CD14-positive monocyte (primary cell): ENCODE data around the gene PRKAR1B. TPM values are rescaled to one million over a fixed set of nuclear protein-coding genes. Genes with fewer than 3 reads are reported as not detected.

Experiments
- DNase-seq, 3 donors: peaks; one replicate each; pipeline ENCODE4 v3.0.0-alpha.2; 2011 to 2022
- H2AFZ ChIP-seq: 2 replicates; pipeline ENCODE4 v1.6.0; 2012; ENCODE audit warnings: mild to moderate bottlenecking, low read depth, low read length, inconsistent platforms; ENCODE audit not compliant: insufficient read depth, poor library complexity, severe bottlenecking
- H3K27ac ChIP-seq, 2 donors: 1 replicate in 1 of 2; 2 replicates in 1 of 2; pipeline ENCODE4 v1.5.1; 2012 to 2013; ENCODE audit warnings: low read length in 2 of 2, control low read depth in 1 of 2, inconsistent platforms in 1 of 2, low read depth in 1 of 2, mild to moderate bottlenecking in 1 of 2
- H3K27me3 ChIP-seq, 2 donors: one replicate each; pipeline versions ENCODE4 v1.6.0 to v1.6.1; 2011 to 2013; ENCODE audit warnings: low read length in 2 of 2; ENCODE audit not compliant: control insufficient read depth in 2 of 2, insufficient read depth in 2 of 2
- H3K36me3 ChIP-seq, 2 donors: replicated peaks in 1 of 2; 1 replicate in 1 of 2; 2 replicates in 1 of 2; pipeline versions ENCODE4 v1.5.1 to v1.6.1; 2012 to 2013; ENCODE audit warnings: low read length in 2 of 2, control low read depth in 1 of 2, inconsistent platforms in 1 of 2, mild to moderate bottlenecking in 1 of 2; ENCODE audit not compliant: insufficient read depth in 2 of 2, control insufficient read depth in 1 of 2
- H3K4me1 ChIP-seq, 2 donors: 1 replicate in 1 of 2; 2 replicates in 1 of 2; pipeline versions ENCODE4 v1.5.1 to v1.6.1; 2012 to 2013; ENCODE audit warnings: low read length in 2 of 2, control low read depth in 1 of 2, inconsistent platforms in 1 of 2, mild to moderate bottlenecking in 1 of 2, moderate library complexity in 1 of 2; ENCODE audit not compliant: insufficient read depth in 2 of 2, control insufficient read depth in 1 of 2
- H3K4me2 ChIP-seq: replicated peaks from 2 replicates; pipeline ENCODE3; 2012; ENCODE audit warnings: low read length, moderate library complexity, mild to moderate bottlenecking; ENCODE audit not compliant: poor library complexity, severe bottlenecking; ENCODE audit errors: extremely low read depth
- H3K4me3 ChIP-seq, 3 experiments: fragments of 200-600 bp in 1 of 3; sonication (generic) in 1 of 3; replicated peaks in 1 of 3; 1 replicate in 2 of 3; 2 replicates in 1 of 3; pipeline ENCODE4 v1.5.1; 2011 to 2013; ENCODE audit warnings: low read length in 3 of 3, mild to moderate bottlenecking in 3 of 3, control low read depth in 2 of 3, low read depth in 2 of 3, inconsistent platforms in 1 of 3, moderate library complexity in 1 of 3
- H3K79me2 ChIP-seq: 2 replicates; pipeline ENCODE4 v1.6.0; 2012; ENCODE audit warnings: mild to moderate bottlenecking, control low read depth, inconsistent platforms, low read length, moderate library complexity; ENCODE audit not compliant: insufficient read depth
- H3K9ac ChIP-seq: 2 replicates; pipeline ENCODE4 v1.6.0; 2017; ENCODE audit warnings: low read length, mild to moderate bottlenecking; ENCODE audit not compliant: insufficient read depth, poor library complexity, severe bottlenecking
- H3K9me3 ChIP-seq, 2 donors: replicated peaks in 1 of 2; 1 replicate in 1 of 2; 2 replicates in 1 of 2; pipeline versions ENCODE4 v1.5.1 to v1.6.1; 2012 to 2013; ENCODE audit warnings: low read length in 2 of 2, control low read depth in 1 of 2; ENCODE audit not compliant: control insufficient read depth in 1 of 2, insufficient read depth in 1 of 2
- H4K20me1 ChIP-seq: 2 replicates; pipeline ENCODE4 v1.6.0; 2012; ENCODE audit warnings: mild to moderate bottlenecking, low read length, control low read depth, moderate library complexity; ENCODE audit not compliant: insufficient read depth
- H3K27ac Mint-ChIP-seq, 7 donors: one replicate each; pipeline ENCODE4 v1.8.0; 2020; ENCODE audit warnings: mild to moderate bottlenecking in 7 of 7, mixed read lengths in 7 of 7, moderate library complexity in 6 of 7, inconsistent platforms in 2 of 7
- H3K27me3 Mint-ChIP-seq, 3 donors: one replicate each; pipeline ENCODE4 v1.8.0; 2021 to 2022; ENCODE audit warnings: low read depth in 3 of 3, mild to moderate bottlenecking in 3 of 3, mixed read lengths in 3 of 3, moderate library complexity in 3 of 3, inconsistent platforms in 1 of 3
- H3K36me3 Mint-ChIP-seq, 2 donors: one replicate each; pipeline ENCODE4 v1.8.0; 2020; ENCODE audit warnings: mixed read lengths in 2 of 2, inconsistent platforms in 1 of 2, mild to moderate bottlenecking in 1 of 2
- H3K4me1 Mint-ChIP-seq: one replicate; pipeline ENCODE4 v1.8.0; 2020; ENCODE audit warnings: mild to moderate bottlenecking, mixed read lengths
- H3K4me3 Mint-ChIP-seq, 2 donors: one replicate each; pipeline ENCODE4 v1.8.0; 2020; ENCODE audit warnings: mild to moderate bottlenecking in 2 of 2, mixed read lengths in 2 of 2, moderate library complexity in 1 of 2
- H3K9me3 Mint-ChIP-seq, 7 donors: one replicate each; pipeline ENCODE4 v1.8.0; 2020 to 2022; ENCODE audit warnings: mixed read lengths in 7 of 7, mild to moderate bottlenecking in 6 of 7, moderate library complexity in 6 of 7, inconsistent platforms in 2 of 7
- CTCF ChIP-seq: fragments of 200-600 bp; IDR thresholded peaks from one replicate; pipeline ENCODE4 v1.8.0; 2022; ENCODE audit warnings: antibody characterized with exemption, mild to moderate bottlenecking
- WGBS: methylation state at CpG from one replicate; pipeline ENCODE4 v1.1.5; 2013; ENCODE audit warnings: missing lambda C conversion rate; ENCODE audit not compliant: insufficient coverage; 5-methylcytosine and 5-hydroxymethylcytosine counted together
- intact Hi-C, 2 donors: fragments of 100-400 bp; cut with micrococcal nuclease; formaldehyde crosslinking; loops; one replicate each; pipeline versions ENCODE4 v1.15.0 to v1.15.1; 2023
- polyA plus RNA-seq, 3 donors: library from polyadenylated mRNA; depleted of rRNA in 1 of 3; unstranded in 2 of 3; stranded (reverse) in 1 of 3; fragments of 300-500 nt in 2 of 3; fragments of >200 nt in 1 of 3; fragmentation: Illumina TruSeq in 2 of 3; gene quantifications; 1 replicate in 2 of 3; 2 replicates in 1 of 3; pipeline ENCODE4 v1.2.3, GENCODE V29; 2012 to 2021

PRKAR1B gene
- polyA plus RNA-seq, 3 donors, result 0.94 to 2.1 (median 1.1) TPM

- no peaks in the 10 kb centered on the region for H4K20me1 ChIP-seq
- H3K79me2 ChIP-seq, result no peaks in the 10 kb centered on the region
- no peaks in the 10 kb centered on the region for H3K27me3 ChIP-seq
- 2% methylated on average over 15 of the region's 39 CpGs for WGBS
- H3K4me1 ChIP-seq, result peaks cover 43 to 48% of the 10 kb centered on the region in 2 donors
- peak overlapping the region; percentile 96 to 97 for H3K27ac ChIP-seq
- H3K27me3 Mint-ChIP-seq, result peaks cover 2 to 9% (median 6%) of the 10 kb centered on the region in 3 donors
- H3K9ac ChIP-seq, result peak overlapping the region; percentile 72
- H3K9me3 ChIP-seq, result peaks cover 0 to 14% of the 10 kb centered on the region in 2 donors
- peak overlapping the region; percentile 68 to 99 (median 98) for H3K27ac Mint-ChIP-seq
- peak overlapping the region; percentile 47 to 76 for H3K4me3 Mint-ChIP-seq
- peak overlapping the region; percentile 78 for H2AFZ ChIP-seq
- H3K4me2 ChIP-seq, result peak overlapping the region; percentile 67
- intact Hi-C loops, result loop anchor here (5.0 to 10.0 kb wide), 3 partner anchors 123 to 356 kb away; partner anchors contain the start of genes DNAAF5 (in 1 of the 2), GET4 (in 1 of the 2) and PRKAR1B (in 1 of the 2)
- H3K36me3 ChIP-seq, result no peaks in the 10 kb centered on the region
- DNase-seq, result peak; percentile 83 to 94 (median 92)
- peaks cover 6 to 8% of the 10 kb centered on the region in 2 donors for H3K36me3 Mint-ChIP-seq
- peak overlapping the region; percentile 3 to 65 (median 35) for H3K4me3 ChIP-seq
- H3K9me3 Mint-ChIP-seq, result peaks cover 0 to 24% (median 9%) of the 10 kb centered on the region in 7 donors
- no peak for TF ChIP-seq CTCF
- H3K4me1 Mint-ChIP-seq, result peaks cover 42% of the 10 kb centered on the region
These were observed 125.3 kb downstream of the PRKAR1B start for GRCh38 chr7:601595-602340.

GRCh38 chr7:601036-601594 lies 126.0 kb downstream of the PRKAR1B start:
- peak overlapping the region; percentile 78 for H2AFZ ChIP-seq
- intact Hi-C loops, result loop anchor here (5.0 to 10.0 kb wide), 3 partner anchors 124 to 356 kb away; partner anchors contain the start of genes DNAAF5 (in 1 of the 2), GET4 (in 1 of the 2) and PRKAR1B (in 1 of the 2)
- H3K4me3 Mint-ChIP-seq, result peak overlapping the region; percentile 43 to 76
- H3K4me3 ChIP-seq, result peak overlapping the region; percentile 3 to 65 (median 35)
- no peaks in the 10 kb centered on the region for H3K36me3 ChIP-seq
- peaks cover 43 to 48% of the 10 kb centered on the region in 2 donors for H3K4me1 ChIP-seq
- peaks cover 2 to 9% (median 6%) of the 10 kb centered on the region in 3 donors for H3K27me3 Mint-ChIP-seq
- peak overlapping the region; percentile 72 for H3K9ac ChIP-seq
- H3K79me2 ChIP-seq, result no peaks in the 10 kb centered on the region
- no peak for TF ChIP-seq CTCF
- peak overlapping the region; percentile 96 to 97 for H3K27ac ChIP-seq
- peak overlapping the region; percentile 32 to 99 (median 97) for H3K27ac Mint-ChIP-seq
- H3K9me3 Mint-ChIP-seq, result peaks cover 0 to 26% (median 9%) of the 10 kb centered on the region in 7 donors
- peak overlapping the region; percentile 67 for H3K4me2 ChIP-seq
- H3K27me3 ChIP-seq, result no peaks in the 10 kb centered on the region
- H3K9me3 ChIP-seq, result peaks cover 0 to 14% of the 10 kb centered on the region in 2 donors
- no peaks in the 10 kb centered on the region for H4K20me1 ChIP-seq
- WGBS, result 69% methylated on average over 14 of the region's 22 CpGs
- no peak for DNase-seq
- H3K36me3 Mint-ChIP-seq, result peaks cover 6 to 8% of the 10 kb centered on the region in 2 donors
- peaks cover 42% of the 10 kb centered on the region for H3K4me1 Mint-ChIP-seq
